ENCODE measurements around the gene PDZRN4.

DNA sequence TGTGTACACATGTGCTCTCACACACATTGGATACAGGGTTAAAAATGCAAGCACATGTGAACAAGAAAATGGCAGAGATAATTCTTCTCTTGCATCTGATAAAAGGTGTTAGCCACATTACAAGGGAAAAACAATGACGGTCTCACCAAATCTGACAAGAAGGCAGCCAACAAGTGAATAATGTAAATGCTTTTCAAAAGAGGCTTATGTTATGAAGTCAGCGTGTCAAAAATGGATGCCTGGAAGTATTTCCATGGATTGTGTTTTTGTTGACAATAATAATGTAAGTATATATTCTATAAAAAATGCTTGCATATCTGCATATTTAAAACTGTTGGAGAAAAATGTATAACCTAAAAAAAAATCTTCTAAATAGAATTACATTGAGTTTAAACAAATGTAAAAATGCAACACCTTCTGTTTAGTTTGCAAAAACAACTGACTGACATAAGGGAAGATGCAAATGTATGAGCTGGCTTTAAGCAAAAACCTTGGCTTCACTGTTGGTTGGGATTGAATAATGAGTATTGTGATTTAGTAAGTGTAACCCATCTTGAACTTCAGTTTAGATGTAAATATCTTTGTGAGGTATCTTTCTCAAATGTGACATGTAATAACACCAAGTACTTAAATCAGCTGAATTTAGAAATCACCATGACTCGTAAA lies 424.9 kb downstream of the PDZRN4 start:
- TF ChIP-seq CTCF (IDR thresholded peaks at IDR 0.05; ENCODE audit: insufficient read depth, low read length, poor library complexity, severe bottlenecking) (no peak), EZH2phosphoT487 (conservative IDR thresholded peaks at IDR 0.05; ENCODE audit: low read length) (no peak)
